GM21526 (cell line): ENCODE results near the gene DHTKD1.
"Not testable (repeated sequence)": the region's sequence is repeated elsewhere in the genome, so short reads cannot be mapped to it uniquely, and the experiment has no call there.

Experiments used
- ATAC-seq: cut with Tn5 transposase; IDR thresholded peaks from one replicate; pipeline ENCODE4 v1.9.1; 2021; ENCODE audit warnings: moderate library complexity; ENCODE audit not compliant: unreplicated experiment, low FRiP score

DHTKD1 gene

GRCh38 chr10:12063483-12063818, 5.3 kb upstream of the DHTKD1 start:
- ATAC-seq, result no peak

GRCh38 chr10:12067336-12067735, 1.4 kb upstream of the DHTKD1 start:
- ATAC-seq, result no peak

- not testable (repeated sequence) for ATAC-seq
Measured at GRCh38 chr10:12071441-12071840, 2.7 kb downstream of the DHTKD1 start.

GRCh38 chr10:12073526-12073925, 4.8 kb downstream of the DHTKD1 start:
- ATAC-seq, result no peak

GRCh38 chr10:12077580-12078180, 8.9 kb downstream of the DHTKD1 start:
- no peak for ATAC-seq

GRCh38 chr10:12081470-12081869, 12.7 kb downstream of the DHTKD1 start:
- ATAC-seq, result no peak

GRCh38 chr10:12081879-12082557, 13.3 kb downstream of the DHTKD1 start:
- ATAC-seq, result no peak

GRCh38 chr10:12088919-12089318, 20.2 kb downstream of the DHTKD1 start:
- ATAC-seq, result no peak

- ATAC-seq, result no peak
Measured at GRCh38 chr10:12091421-12091820, 22.7 kb downstream of the DHTKD1 start.

- not testable (repeated sequence) for ATAC-seq
Measured at GRCh38 chr10:12097361-12097760, 28.6 kb downstream of the DHTKD1 start.

GRCh38 chr10:12097791-12098190, 29.0 kb downstream of the DHTKD1 start:
- no peak for ATAC-seq

- ATAC-seq, result no peak
Measured at GRCh38 chr10:12098966-12099365, 30.2 kb downstream of the DHTKD1 start.

- ATAC-seq, result no peak
Measured at GRCh38 chr10:12103802-12104201, 35.0 kb downstream of the DHTKD1 start.

GRCh38 chr10:12107781-12108180, 39.0 kb downstream of the DHTKD1 start:
- no peak for ATAC-seq

- no peak for ATAC-seq
Measured at GRCh38 chr10:12109286-12109685, 40.5 kb downstream of the DHTKD1 start.

GRCh38 chr10:12111528-12111927, 42.8 kb downstream of the DHTKD1 start:
- ATAC-seq, result no peak

- ATAC-seq, result no peak
Measured at GRCh38 chr10:12113627-12114026, 44.9 kb downstream of the DHTKD1 start.

GRCh38 chr10:12121673-12122072, 52.9 kb downstream of the DHTKD1 start:
- no peak for ATAC-seq

- peak; percentile 83 for ATAC-seq
Measured at GRCh38 chr10:12129222-12130111, 60.7 kb downstream of the DHTKD1 start, which contains the start of gene SEC61A2. Gene SEC61A2 (plus strand): TSS chr10:12129677. CDS start chr10:12129788, 111 bp downstream.

GRCh38 chr10:12130237-12130872, 61.6 kb downstream of the DHTKD1 start:
- peak; percentile 41 for ATAC-seq

- ATAC-seq, result no peak
Measured at GRCh38 chr10:12135631-12136030, 66.9 kb downstream of the DHTKD1 start.
